Chondrocyte (in vitro differentiated cells): ENCODE measurements around the gene NRXN3. TPM values are rescaled to one million over a fixed set of nuclear protein-coding genes. Genes with fewer than 3 reads are reported as not detected.
"Not testable (repeated sequence)": the region's sequence is repeated elsewhere in the genome, so short reads cannot be mapped to it uniquely, and the experiment has no call there.

Experiments
- DNase-seq: peaks from one replicate; pipeline ENCODE4 v3.0.0; 2021; ENCODE audit warnings: mixed read lengths, low spot score
- H3K27ac Mint-ChIP-seq: one replicate; pipeline ENCODE4 v1.8.0; 2021; ENCODE audit warnings: mild to moderate bottlenecking, moderate library complexity, mixed read lengths; ENCODE audit not compliant: unreplicated experiment
- H3K27me3 Mint-ChIP-seq: 2 replicates; pipeline ENCODE4 v1.8.0; 2021; ENCODE audit warnings: low read depth, mixed read lengths
- H3K36me3 Mint-ChIP-seq: 2 replicates; pipeline ENCODE4 v1.8.0; 2021; ENCODE audit warnings: low read depth, mixed read lengths
- H3K4me1 Mint-ChIP-seq: 2 replicates; pipeline ENCODE4 v1.8.0; 2021; ENCODE audit warnings: low read depth, mild to moderate bottlenecking, mixed read lengths
- H3K4me3 Mint-ChIP-seq: one replicate; pipeline ENCODE4 v1.8.0; 2021; ENCODE audit warnings: mild to moderate bottlenecking, moderate library complexity, mixed read lengths; ENCODE audit not compliant: unreplicated experiment
- H3K9me3 Mint-ChIP-seq: 2 replicates; pipeline ENCODE4 v1.8.0; 2021; ENCODE audit warnings: low read depth, mixed read lengths
- CTCF ChIP-seq: fragments of 200-600 bp; sonication (generic); IDR thresholded peaks from 2 replicates; pipeline ENCODE4 v1.5.0; 2021; ENCODE audit warnings: antibody characterized with exemption, mild to moderate bottlenecking, moderate library complexity
- total RNA-seq: library from RNA; stranded (reverse); gene quantifications from 3 replicates; pipeline ENCODE4 v1.2.1, GENCODE V29; 2021

The NRXN3 gene
- total RNA-seq, 1 donor from 2014 or later: 7.9 TPM

GRCh38 chr14:78425330-78425729 is 255.2 kb downstream of the NRXN3 start:
- Mint-ChIP-seq H3K9me3 (no peaks in the 10 kb centered on the region), H3K27ac (no peak overlapping the region), H3K4me3 (no peak overlapping the region), H3K4me1 (no peaks in the 10 kb centered on the region), H3K36me3 (no peaks in the 10 kb centered on the region), H3K27me3 (no peaks in the 10 kb centered on the region)
- TF ChIP-seq CTCF: no peak
- no peak for DNase-seq

- no peak for TF ChIP-seq CTCF
- H3K27me3 Mint-ChIP-seq: no peaks in the 10 kb centered on the region
- H3K4me1 Mint-ChIP-seq: no peaks in the 10 kb centered on the region
- H3K4me3 Mint-ChIP-seq: no peak overlapping the region
- no peaks in the 10 kb centered on the region for H3K36me3 Mint-ChIP-seq
- no peak for DNase-seq
- no peaks in the 10 kb centered on the region for H3K9me3 Mint-ChIP-seq
- H3K27ac Mint-ChIP-seq: no peak overlapping the region
Measured at GRCh38 chr14:78425782-78426181, 255.6 kb downstream of the NRXN3 start.

- H3K4me1 Mint-ChIP-seq: no peaks in the 10 kb centered on the region
- TF ChIP-seq CTCF: no peak
- DNase-seq: no peak
- H3K9me3 Mint-ChIP-seq: peaks cover 3% of the 10 kb centered on the region
- no peak overlapping the region for H3K4me3 Mint-ChIP-seq
- H3K27me3 Mint-ChIP-seq: no peaks in the 10 kb centered on the region
- H3K36me3 Mint-ChIP-seq: no peaks in the 10 kb centered on the region
- no peak overlapping the region for H3K27ac Mint-ChIP-seq
Measured at GRCh38 chr14:78432046-78432445, 261.9 kb downstream of the NRXN3 start.

GRCh38 chr14:78437448-78437847 is 267.3 kb downstream of the NRXN3 start:
- not testable (repeated sequence) for H3K9me3 Mint-ChIP-seq, H3K4me3 Mint-ChIP-seq, DNase-seq, H3K27me3 Mint-ChIP-seq, H3K4me1 Mint-ChIP-seq, H3K36me3 Mint-ChIP-seq, H3K27ac Mint-ChIP-seq

GRCh38 chr14:78440356-78440894 is 270.3 kb downstream of the NRXN3 start:
- no peaks in the 10 kb centered on the region for H3K4me1 Mint-ChIP-seq
- no peak overlapping the region for H3K4me3 Mint-ChIP-seq
- DNase-seq: no peak
- TF ChIP-seq CTCF: no peak
- no peaks in the 10 kb centered on the region for H3K36me3 Mint-ChIP-seq
- H3K27me3 Mint-ChIP-seq: peaks cover 2% of the 10 kb centered on the region
- H3K9me3 Mint-ChIP-seq: no peaks in the 10 kb centered on the region
- no peak overlapping the region for H3K27ac Mint-ChIP-seq

GRCh38 chr14:78443834-78444233 is 273.7 kb downstream of the NRXN3 start:
- no peaks in the 10 kb centered on the region for H3K36me3 Mint-ChIP-seq
- no peak for DNase-seq
- H3K9me3 Mint-ChIP-seq: no peaks in the 10 kb centered on the region
- no peaks in the 10 kb centered on the region for H3K4me1 Mint-ChIP-seq
- H3K27me3 Mint-ChIP-seq: peaks cover 1% of the 10 kb centered on the region
- H3K27ac Mint-ChIP-seq: no peak overlapping the region
- no peak overlapping the region for H3K4me3 Mint-ChIP-seq
- no peak for TF ChIP-seq CTCF
